Lung (tissue), 12 donors: Measurements from ENCODE around the gene AKAP10. TPM values are rescaled to one million over a fixed set of nuclear protein-coding genes. Genes with fewer than 3 reads are reported as not detected.

Experiments used
- ATAC-seq: fragments of 200-7000 bp; cut with Tn5 transposase; one replicate; pipeline ENCODE4 v1.9.1; 2020; ENCODE audit warnings: moderate number of reproducible peaks; ENCODE audit not compliant: insufficient read depth, low FRiP score
- DNase-seq, 3 donors: peaks; one replicate each; pipeline ENCODE4 v3.0.0-alpha.2; 2013 to 2017
- H3K27ac ChIP-seq, 2 donors: one replicate each; pipeline ENCODE4 v1.5.1; 2013; ENCODE audit warnings: mild to moderate bottlenecking in 2 of 2, moderate library complexity in 2 of 2, control low read depth in 1 of 2, inconsistent platforms in 1 of 2, low read depth in 1 of 2, low read length in 1 of 2
- H3K27me3 ChIP-seq, 3 donors: one replicate each; pipeline ENCODE4 v1.5.1; 2013; ENCODE audit warnings: low read length in 2 of 3; ENCODE audit not compliant: control insufficient read depth in 3 of 3, insufficient read depth in 3 of 3
- H3K36me3 ChIP-seq, 4 donors: one replicate each; pipeline ENCODE4 v1.5.1; 2013; ENCODE audit warnings: low read length in 4 of 4, mild to moderate bottlenecking in 1 of 4, moderate library complexity in 1 of 4; ENCODE audit not compliant: control insufficient read depth in 4 of 4, insufficient read depth in 4 of 4
- H3K4me1 ChIP-seq, 5 donors: one replicate each; pipeline ENCODE4 v1.5.1; 2013; ENCODE audit warnings: low read length in 5 of 5, mild to moderate bottlenecking in 2 of 5, moderate library complexity in 1 of 5; ENCODE audit not compliant: control insufficient read depth in 5 of 5, insufficient read depth in 5 of 5
- H3K4me3 ChIP-seq: one replicate; pipeline ENCODE4 v1.5.1; 2013; ENCODE audit warnings: mild to moderate bottlenecking, control low read depth, moderate library complexity
- H3K9ac ChIP-seq, 2 donors: one replicate each; pipeline ENCODE4 v1.5.1; 2013; ENCODE audit warnings: low read length in 2 of 2, control low read depth in 1 of 2; ENCODE audit not compliant: insufficient read depth in 1 of 2
- H3K9me3 ChIP-seq, 4 donors: one replicate each; pipeline ENCODE4 v1.5.1; 2013; ENCODE audit warnings: low read length in 3 of 4, mild to moderate bottlenecking in 1 of 4, moderate library complexity in 1 of 4; ENCODE audit not compliant: control insufficient read depth in 4 of 4, insufficient read depth in 3 of 4
- CTCF ChIP-seq: IDR thresholded peaks from 2 replicates; pipeline ENCODE4 v1.5.1; 2012; ENCODE audit warnings: mild to moderate bottlenecking; ENCODE audit errors: control extremely low read depth, extremely low read depth
- WGBS, 2 donors: extraction: QIAGEN DNeasy Blood & Tissue Kit; methylation state at CpG; one replicate each; pipeline ENCODE4 v1.1.7; 2013; 5-methylcytosine and 5-hydroxymethylcytosine counted together
- polyA plus RNA-seq, 2 donors: library from polyadenylated mRNA; stranded (reverse); fragments of 200-250 nt; gene quantifications; one replicate each; pipeline ENCODE4 v1.2.1, GENCODE V29; 2013
- total RNA-seq, 2 donors: library from RNA; depleted of rRNA in 1 of 2; stranded (reverse); fragments of >200 nt in 1 of 2; gene quantifications; one replicate each; pipeline ENCODE4 v1.2.1, GENCODE V29; 2014 to 2021
- donor health status: control.
- donor health status: control.
- donor health status: Bipolar disorder and iron deficiency.
- donor health status: healthy.
- donor health status: DM: yes; HTN: yes; CAD: no.

Gene AKAP10
- total and polyA plus RNA-seq, 4 donors = 5.8 to 49.8 (median 24.9) TPM

GRCh38 chr17:19991252-19991885, 13.7 kb upstream of the AKAP10 start:
- H3K4me1 ChIP-seq = no peaks in the 10 kb centered on the region
- no peak overlapping the region for H3K9ac ChIP-seq
- H3K36me3 ChIP-seq = no peaks in the 10 kb centered on the region
- no peak overlapping the region for H3K27ac ChIP-seq
- no peaks in the 10 kb centered on the region for H3K9me3 ChIP-seq
- ATAC-seq = no peak
- no peak overlapping the region for H3K4me3 ChIP-seq
- H3K27me3 ChIP-seq = no peaks in the 10 kb centered on the region
- 36 to 46% methylated on average over 4 of the region's 4 CpGs for WGBS, 2 donors
- DNase-seq = no peak
- TF ChIP-seq CTCF = no peak

DNA sequence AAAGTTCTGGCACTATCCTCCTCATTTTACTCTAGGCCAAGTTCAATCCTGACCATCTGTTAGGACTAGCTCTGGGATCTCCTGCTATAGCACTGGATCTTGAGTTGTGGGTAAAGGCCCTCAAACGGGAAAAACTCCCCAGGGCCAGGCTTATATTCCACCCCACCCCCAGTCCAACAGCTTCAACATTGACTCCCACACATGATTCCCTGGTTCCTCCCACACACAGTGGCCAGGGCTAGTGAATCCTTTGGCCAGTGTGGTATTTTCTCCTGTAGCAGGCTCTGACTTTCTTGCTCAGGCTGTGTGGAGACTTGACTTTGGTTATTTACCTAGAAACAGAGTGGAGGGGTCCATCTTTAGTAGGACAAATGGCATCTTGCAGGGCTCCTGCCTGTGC, 10.3 kb upstream of the AKAP10 start:
- Histone ChIP-seq H3K27me3 (no peaks in the 10 kb centered on the region), H3K36me3 (no peaks in the 10 kb centered on the region), H3K9ac (no peak overlapping the region), H3K4me3 (no peak overlapping the region), H3K9me3 (no peaks in the 10 kb centered on the region), H3K4me1 (no peaks in the 10 kb centered on the region), H3K27ac (no peak overlapping the region)
- ATAC-seq = no peak
- WGBS, 2 donors = 80 to 90% methylated on average over 1 of the region's 1 CpG
- no peak for DNase-seq
- no peak for TF ChIP-seq CTCF

DNA sequence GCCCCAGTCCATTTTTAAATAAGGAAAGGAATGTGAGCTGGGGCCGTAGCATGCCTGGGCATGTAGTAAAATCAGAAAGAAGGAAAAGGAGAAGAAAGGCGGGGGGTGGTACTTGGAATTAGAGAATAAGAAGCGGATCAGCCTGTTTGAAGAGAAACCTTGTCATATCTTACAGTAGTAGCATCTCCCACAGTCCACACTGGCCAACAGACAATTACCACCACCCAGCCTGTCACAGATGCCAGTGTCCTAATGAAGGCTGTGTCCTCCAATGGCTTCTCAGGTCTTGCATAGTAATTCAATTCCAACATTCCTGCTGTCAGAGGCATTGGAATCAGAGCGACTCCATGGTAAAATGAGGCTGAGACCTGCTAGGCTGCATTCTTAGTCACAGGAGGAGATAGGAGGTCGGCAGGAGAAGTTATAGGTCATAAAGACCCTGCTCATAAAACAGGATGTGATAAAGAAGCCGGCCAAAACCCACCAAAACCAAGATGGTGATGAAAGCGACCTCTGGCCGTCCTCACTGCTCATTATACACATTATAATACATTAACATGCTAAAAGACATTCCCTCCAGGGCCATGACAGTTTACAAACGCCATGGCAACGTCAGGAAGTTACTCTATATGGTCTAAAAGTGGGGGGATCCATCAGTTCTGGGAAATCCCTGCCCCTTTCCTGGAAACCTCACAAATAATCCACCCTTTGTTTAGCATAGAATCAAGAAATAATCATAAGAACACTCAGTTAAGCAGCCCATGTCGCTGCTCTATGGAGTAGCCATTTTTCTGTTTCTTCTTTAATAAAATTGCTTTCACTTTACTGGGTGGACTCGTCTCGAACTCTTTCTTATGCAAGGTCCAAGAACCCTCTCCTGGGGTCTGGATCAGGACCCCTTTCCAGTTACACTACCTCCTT, 9.6 kb upstream of the AKAP10 start:
- no peak for TF ChIP-seq CTCF
- H3K36me3 ChIP-seq = no peaks in the 10 kb centered on the region
- DNase-seq = peak in 1 of 3 donors; percentile 14
- H3K9me3 ChIP-seq = no peaks in the 10 kb centered on the region
- H3K27ac ChIP-seq = no peak overlapping the region
- H3K27me3 ChIP-seq = no peaks in the 10 kb centered on the region
- H3K9ac ChIP-seq = no peak overlapping the region
- no peaks in the 10 kb centered on the region for H3K4me1 ChIP-seq
- 69 to 78% methylated on average over 13 of the region's 13 CpGs for WGBS, 2 donors
- ATAC-seq = no peak
- H3K4me3 ChIP-seq = no peak overlapping the region
